ENCODE results near the gene NUDCD3.

The NUDCD3 gene

GRCh38 chr7:44367475-44368043, 122.9 kb downstream of the NUDCD3 start:
- DNase-seq (ENCODE audit: low read depth, low spot score) = no peak

GRCh38 chr7:44366986-44367385, 123.5 kb downstream of the NUDCD3 start:
- DNase-seq (ENCODE audit: low read depth, low spot score) = no peak

DNA sequence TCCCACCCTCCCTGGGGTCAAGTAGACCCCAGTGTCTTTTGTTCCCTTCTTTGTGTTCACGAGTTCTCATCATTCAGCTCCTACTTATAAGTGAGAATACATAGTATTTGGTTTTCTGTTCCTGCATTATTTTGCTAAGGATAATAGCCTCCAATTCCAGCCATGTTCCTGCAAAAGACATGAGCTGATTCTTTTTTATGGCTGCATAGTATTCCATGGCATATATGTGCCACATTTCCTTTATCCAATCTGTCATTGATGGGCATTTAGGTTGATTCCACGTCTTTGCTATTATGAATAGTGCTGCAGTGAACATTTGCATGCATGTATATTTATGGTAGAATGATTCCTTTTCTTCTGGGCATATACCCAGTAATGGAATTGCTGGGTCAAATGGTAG, 136.8 kb downstream of the NUDCD3 start:
- no peak for DNase-seq (ENCODE audit: low read depth, low spot score)

DNA sequence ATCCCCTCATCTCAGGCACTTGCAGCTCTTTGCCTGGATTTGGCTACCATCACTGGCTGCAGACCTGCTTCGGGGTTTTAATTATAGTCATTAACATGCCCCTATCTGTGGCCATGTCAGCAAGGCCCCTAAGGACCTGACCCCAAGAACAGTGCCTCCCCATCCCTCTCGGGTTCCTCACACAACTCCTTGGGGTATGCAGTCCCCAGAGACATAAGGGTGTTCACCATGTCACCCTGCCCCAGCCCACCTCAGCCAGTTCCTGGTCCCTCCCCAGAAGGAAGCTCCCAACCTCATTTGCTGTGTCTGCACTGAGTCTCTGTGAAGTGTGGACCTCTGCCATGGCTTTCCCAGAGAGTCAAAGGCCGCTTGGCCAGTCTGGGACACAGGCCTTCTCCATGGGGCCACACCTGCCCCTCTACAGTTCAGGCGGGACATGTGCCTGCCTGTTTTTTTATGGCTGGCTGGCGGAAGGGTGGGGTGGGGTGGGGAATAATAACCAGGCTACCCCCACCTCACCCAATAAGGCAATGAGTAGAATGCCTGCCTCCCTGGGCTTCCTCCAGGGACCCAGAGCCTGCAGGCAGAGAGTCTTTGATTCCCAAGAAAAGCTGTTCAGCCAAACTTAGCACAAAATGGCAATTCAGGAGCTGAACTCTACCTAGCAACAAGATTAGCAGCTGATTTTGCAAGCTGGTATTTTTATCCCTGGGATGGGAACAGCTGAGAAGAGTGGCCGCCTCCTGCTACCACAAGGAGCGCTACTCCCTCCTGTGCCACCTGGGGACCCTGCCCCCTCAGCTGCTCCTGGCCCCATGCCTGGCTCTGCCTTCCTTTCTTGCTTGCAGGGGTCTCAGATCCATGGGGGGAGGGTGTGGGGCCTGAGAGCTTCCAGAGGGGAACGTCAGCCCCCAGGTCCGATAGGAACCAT, 141.3 kb downstream of the NUDCD3 start:
- no peak for DNase-seq (ENCODE audit: low read depth, low spot score)

- no peak for DNase-seq (ENCODE audit: low read depth, low spot score)
Measured at GRCh38 chr7:44348300-44348699, 142.2 kb downstream of the NUDCD3 start.

- no peak for DNase-seq (ENCODE audit: low read depth, low spot score)
Measured at GRCh38 chr7:44347546-44348114, 142.8 kb downstream of the NUDCD3 start.

GRCh38 chr7:44346063-44346462, 144.4 kb downstream of the NUDCD3 start:
- DNase-seq (ENCODE audit: low read depth, low spot score) = no peak

DNA sequence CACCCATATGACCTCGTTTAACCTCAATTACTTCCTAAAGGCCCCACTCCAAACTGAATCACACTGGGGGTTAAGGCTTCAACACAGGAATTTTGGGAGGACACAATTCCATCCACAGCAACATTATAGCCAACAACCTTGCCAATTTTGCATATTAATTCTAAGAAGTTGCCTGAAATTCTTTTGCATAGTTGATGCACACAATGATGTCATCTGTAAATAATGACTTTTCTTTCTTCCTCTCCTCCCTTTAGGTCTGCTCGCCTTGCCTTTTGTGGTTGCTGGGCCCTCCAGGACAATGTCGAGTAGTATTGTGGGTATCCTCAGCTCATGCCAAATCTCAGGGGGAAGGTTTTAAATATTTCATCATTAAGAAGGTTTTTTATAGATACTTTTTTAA, 149.1 kb downstream of the NUDCD3 start:
- DNase-seq (ENCODE audit: low read depth, low spot score) = no peak

GRCh38 chr7:44338600-44338999, 151.9 kb downstream of the NUDCD3 start:
- DNase-seq (ENCODE audit: low read depth, low spot score) = no peak

GRCh38 chr7:44336491-44336890, 154.0 kb downstream of the NUDCD3 start:
- no peak for DNase-seq (ENCODE audit: low read depth, low spot score)

DNA sequence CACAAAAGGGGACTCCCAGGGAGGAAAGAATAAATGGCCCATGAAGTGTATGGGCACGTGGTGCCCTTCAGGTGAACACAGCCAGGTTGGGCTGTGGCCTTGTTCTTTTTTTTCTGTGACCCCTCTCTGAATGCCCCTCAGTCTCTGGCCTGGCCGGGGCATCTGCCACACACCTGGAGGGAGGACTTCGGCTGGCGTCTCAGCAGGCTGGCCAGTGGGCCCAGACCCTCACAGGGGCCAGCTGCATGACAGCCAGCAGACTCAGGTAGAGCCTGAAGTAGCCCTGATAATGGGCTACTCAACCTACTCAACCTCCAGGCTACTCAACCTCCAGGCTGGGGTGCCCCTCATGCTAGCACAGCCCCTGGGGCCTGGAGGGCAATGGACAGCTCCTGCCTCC, 155.3 kb downstream of the NUDCD3 start:
- no peak for DNase-seq (ENCODE audit: low read depth, low spot score)

- no peak for DNase-seq (ENCODE audit: low read depth, low spot score)
Measured at GRCh38 chr7:44334734-44335097, 155.7 kb downstream of the NUDCD3 start.

DNA sequence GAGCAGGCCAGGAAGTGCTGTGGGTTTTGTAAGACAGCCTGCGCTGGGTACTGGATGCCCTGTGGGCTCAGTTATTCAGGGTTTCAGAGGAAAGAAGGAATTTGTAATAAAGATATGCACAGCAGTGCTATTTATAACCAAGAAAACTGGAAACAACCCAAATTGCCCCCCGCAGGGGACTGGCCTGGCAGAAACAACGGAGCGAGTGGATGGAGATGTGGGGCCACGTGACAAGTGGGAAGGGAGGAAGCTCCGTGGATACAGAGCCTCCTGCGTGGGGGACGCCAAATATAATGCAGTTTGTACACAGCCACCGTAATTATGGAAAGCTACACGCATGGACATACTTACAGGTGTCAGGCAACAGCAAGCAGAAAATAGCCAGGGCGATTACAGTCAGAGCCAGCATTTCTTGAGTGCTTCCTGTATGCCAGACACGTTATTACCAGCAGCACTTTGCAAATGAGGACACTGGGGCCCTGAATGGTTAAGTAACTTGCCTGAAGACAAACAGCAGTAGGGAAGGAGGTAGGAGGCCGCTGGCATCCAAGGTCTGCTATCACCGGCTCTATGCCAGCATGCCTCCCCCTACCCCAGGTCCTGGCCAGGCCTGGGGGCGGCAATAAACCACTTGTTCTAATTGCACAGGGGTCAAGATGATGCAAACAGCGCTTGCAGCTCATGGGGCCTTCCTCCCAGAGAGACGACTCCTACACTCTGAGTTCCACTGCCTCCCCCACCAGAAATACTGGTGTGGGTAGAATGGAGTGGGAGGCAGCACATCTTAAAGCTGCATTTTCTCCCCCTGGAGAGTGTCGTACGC, 156.3 kb downstream of the NUDCD3 start:
- DNase-seq (ENCODE audit: low read depth, low spot score) = no peak

DNA sequence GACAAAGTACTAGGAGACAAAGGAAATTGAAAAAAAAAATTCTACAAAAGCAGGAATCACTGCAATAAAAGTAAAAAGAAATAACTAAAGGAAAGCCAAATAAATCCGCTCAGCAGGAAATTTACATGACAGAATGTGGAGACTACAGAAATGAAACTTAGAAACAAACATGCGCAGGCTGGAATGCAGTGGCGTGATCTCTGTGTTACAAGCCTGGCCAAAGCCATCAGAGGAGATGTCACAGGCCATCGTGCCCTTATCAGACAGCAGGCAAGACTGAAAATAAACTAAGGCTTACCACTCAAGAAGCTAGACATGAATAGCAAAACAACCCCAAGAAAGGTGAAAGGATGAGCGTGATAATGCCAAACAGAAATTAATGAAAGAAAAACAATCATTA, 158.8 kb downstream of the NUDCD3 start:
- DNase-seq (ENCODE audit: low read depth, low spot score) = no peak

DNA sequence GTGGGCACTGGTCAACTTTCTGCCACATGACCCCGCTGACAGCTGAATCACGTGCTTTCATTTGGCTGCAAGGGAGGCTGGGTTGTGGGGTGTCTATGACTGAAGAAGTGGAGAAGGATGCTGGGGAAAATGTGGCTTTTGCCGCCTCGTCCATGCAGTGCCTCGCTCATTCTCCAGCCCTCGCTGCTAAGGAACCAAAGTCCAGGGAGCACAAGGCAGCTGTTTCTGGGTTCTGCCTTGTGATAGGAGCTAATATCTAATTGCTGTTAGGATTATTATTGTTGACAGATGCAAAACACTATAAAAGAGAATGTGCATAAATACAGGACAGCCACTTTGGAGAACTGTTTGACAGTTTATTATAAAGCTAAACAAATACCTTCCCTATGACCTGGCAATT, 160.1 kb downstream of the NUDCD3 start:
- no peak for DNase-seq (ENCODE audit: low read depth, low spot score)

DNA sequence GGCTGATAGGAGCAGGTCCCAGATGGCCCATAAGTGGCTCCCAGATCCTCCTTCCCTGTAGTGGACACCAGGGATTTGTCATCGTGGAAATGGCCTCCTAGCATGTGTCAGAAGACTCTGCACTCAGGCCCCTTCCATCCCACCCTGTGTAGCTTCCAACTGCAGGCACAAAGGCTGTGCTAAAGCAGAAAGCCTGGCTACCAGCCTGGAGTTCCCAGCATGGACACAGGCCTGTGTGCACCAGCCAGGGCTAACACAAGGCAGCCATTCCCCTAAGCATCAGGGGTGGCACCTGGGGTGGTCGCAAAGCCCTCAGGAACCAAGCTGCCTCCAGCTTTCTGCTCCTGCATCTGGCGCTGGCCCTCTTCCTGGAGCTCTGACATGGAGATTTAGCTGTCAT, 160.6 kb downstream of the NUDCD3 start:
- no peak for DNase-seq (ENCODE audit: low read depth, low spot score)

Data from smooth muscle cell of the brain vasculature (primary cell).